IPS-11a (cell line): ENCODE measurements around the gene GPR152.
"Not testable (repeated sequence)": the region's sequence is repeated elsewhere in the genome, so short reads cannot be mapped to it uniquely, and the experiment has no call there.

Source experiments
- H3K4me3 ChIP-seq: one replicate; pipeline ENCODE4 v1.5.1; 2013; ENCODE audit warnings: low read depth, low read length, control low read depth

Gene GPR152

GRCh38 chr11:67489885-67490726 lies 37.6 kb upstream of the GPR152 start:
- H3K4me3 ChIP-seq: no peak overlapping the region

DNA sequence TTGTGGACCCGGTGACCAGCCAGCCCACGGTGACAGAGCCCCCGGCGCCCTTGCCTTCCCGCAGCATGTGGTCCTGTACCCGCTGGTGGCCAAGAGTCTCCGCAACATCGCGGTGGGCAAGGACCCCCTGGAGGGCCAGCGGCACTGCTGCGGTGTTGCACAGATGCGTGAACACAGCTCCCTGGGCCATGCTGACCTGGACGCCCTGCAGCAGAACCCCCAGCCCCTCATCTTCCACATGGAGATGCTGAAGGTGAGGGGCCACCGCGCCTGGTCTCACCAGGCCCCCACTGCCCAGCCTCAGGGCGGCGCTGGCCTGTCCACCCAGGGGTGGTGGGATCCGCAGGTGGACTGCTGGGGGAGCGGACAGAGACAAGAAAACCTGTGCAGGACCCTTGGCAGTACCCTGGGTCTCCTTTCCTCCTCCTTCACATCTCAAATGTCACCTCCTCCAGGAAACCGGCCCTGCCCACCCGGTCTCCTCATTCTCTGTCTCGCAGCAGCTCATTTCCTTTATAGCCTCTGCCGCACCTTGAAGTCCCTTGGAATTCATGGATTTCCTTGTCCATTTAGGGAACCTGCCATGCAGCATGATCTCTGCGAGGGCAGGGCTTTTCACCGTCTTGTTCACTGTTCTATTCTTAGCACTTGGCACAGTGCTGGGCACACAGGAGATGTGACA lies 36.8 kb upstream of the GPR152 start:
- H3K4me3 ChIP-seq: no peak overlapping the region

DNA sequence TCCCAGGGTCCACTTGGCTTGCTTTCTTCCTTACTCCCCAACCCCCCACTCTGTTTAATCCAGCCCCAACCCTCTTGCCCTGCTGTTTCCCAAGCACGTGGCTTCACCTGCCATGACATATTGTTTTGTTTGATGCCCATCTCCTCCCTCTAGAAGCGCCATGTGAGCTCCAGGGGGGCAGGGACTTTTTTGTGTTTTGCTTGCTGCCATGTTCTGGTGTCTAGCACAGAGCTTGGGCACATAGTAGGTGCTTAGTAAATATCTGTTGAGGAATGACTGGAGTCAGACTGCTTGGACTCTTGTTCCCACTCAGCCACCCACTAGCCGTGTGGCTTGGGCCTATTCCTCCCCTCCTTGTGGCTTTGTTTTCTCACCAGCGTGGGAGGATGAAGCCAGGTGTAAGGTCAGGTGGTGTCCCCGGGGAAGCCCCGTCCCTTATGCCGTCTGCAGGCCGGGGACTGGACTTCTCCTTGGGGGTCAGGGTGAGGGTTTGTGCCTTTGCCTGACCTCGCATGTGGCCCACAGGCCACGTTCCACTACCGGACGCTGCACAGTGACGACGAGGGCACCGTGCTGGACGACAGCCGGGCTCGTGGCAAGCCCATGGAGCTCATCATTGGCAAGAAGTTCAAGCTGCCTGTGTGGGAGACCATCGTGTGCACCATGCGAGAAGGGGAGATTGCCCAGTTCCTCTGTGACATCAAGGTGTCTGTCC lies 34.1 kb upstream of the GPR152 start:
- no peak overlapping the region for H3K4me3 ChIP-seq

DNA sequence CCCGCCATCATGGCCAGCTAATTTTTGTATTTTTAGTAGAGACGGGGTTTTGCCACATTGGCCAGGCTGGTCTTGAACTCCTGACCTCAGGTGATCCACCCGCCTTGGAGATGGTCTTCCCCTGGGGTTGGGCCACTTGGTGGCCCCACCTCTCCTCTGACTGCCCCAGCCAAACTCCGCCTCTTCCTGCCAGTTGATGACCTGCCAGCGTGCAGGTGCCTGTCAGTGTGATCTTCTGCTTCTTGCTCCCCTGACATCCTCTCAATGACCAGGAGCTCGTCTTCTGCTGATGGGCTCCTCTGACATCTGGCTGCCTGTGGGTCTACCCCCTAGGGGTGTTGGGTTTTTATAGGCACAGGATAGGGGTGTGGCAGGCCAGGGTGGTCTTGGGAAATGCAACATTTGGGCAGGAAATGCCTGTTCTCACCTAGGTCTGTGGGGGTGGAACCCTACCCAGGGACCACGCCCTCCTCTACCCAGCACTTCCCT lies 33.4 kb upstream of the GPR152 start:
- H3K4me3 ChIP-seq: not testable (repeated sequence)

- H3K4me3 ChIP-seq: no peak overlapping the region
Measured at GRCh38 chr11:67484847-67485311, 32.4 kb upstream of the GPR152 start.

- H3K4me3 ChIP-seq: no peak overlapping the region
Measured at GRCh38 chr11:67483831-67484665, 31.5 kb upstream of the GPR152 start.

GRCh38 chr11:67482827-67483798 lies 30.6 kb upstream of the GPR152 start, which contains the start of gene AIP:
TSS of gene AIP (plus strand) at chr11:67483026. CDS start at chr11:67483159, 133 bp downstream.
- peak within 1 kb of the TSS; percentile 63 for H3K4me3 ChIP-seq

DNA sequence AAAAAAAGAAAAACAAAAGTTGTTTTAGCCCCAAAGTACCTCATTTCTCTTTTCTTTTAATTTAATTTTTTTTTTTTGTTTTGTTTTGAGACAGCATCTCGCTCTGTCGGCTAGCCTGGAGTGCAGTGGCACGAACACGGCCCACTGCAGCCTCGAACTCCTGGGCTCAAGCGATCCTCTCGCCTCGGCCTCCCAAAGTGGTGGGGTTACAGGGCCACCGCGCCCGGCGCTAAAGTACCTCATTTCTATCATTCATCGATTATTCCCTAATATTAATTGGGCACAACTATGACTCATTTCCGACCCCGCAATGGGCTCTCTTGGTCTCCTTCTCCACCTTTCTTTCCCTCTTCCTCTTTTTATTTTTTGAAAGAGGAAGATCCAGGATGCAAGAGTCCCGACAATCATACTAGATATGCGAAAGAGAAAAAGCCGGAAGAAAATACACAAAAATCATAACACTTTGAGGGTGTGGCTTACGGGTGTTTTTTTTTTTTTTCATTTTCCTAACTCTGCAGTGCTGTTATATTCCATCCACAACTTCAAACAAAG lies 29.8 kb upstream of the GPR152 start:
- no peak overlapping the region for H3K4me3 ChIP-seq

- not testable (repeated sequence) for H3K4me3 ChIP-seq
Measured at GRCh38 chr11:67477344-67478050, 25.0 kb upstream of the GPR152 start.

GRCh38 chr11:67476692-67477091 lies 24.2 kb upstream of the GPR152 start:
- H3K4me3 ChIP-seq: not testable (repeated sequence)

GRCh38 chr11:67472882-67473281 lies 20.4 kb upstream of the GPR152 start:
- H3K4me3 ChIP-seq: no peak overlapping the region

DNA sequence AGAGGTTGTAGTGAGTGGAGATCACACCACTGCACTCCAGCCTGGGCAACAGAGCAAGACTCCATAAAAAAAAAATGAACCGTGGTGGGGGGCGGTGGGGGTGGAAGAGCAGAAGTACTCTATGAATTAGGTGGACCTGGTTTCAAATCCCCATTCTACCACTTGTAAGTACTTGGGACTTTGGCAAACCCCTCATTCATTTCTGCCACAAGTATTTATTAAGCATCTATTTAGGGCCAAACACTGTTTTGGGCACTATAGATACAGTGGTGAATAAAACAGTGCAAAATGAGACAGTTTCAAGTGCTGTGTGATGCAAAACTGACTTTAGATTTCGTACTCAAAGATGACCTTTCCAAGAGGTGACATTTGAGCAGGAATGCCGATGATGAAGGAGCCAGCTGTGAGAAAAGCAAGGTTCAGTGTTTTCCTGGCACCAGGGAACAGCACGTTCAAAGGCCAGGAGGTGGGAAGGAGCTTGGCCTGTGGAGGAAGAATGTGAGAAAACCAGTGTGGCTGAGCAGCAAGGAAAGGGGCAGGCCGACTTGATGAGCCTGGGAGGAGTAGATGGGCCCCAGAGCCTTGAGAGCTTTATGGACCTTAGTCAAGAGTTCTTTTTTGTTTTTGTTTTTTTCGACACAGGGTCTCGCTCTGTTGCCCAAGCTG lies 17.9 kb upstream of the GPR152 start:
- H3K4me3 ChIP-seq: no peak overlapping the region

- H3K4me3 ChIP-seq: peak overlapping the region; percentile 31
Measured at GRCh38 chr11:67469508-67469811, 16.9 kb upstream of the GPR152 start.

DNA sequence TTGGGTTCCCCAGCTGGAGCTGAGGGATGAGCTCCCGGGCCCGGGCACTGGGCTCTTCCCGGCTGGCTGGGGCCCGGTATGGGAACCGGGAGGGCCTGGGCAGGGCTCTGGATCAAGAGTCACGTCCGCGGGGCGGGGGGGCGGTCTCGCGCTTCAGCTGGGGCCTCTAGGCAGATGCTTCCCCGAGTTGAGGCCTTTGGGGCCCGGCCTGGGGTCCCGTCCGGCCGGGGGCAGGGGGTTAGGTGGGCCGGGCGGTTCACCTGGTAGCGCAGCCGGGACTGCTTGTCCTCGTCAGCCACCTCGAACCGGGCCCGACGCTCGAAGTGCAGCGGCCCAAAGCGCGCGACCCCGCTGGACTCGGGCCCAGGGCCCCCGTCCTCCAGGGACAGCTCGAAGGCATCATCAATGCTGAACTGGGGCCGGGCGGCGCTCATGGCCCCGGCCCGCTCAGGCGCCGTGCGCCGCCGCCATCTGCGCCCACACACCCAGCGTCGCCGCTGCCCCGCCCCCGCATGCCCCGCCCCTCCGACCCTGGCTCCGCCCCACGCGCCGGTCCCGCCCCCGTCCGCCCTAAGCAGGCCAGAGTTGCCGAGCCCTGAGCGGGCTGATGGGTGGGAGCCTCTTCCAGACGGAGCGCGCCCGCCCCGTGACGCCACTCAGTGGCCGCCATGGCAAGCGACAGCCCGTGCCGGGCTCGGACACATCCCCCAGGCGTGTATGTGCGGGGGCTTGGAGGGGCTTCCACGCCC lies 16.4 kb upstream of the GPR152 start, which contains the start of gene TMEM134:
Gene TMEM134, minus strand, starts transcription at position 493 of the 749 bp plus-strand sequence. Its CDS starts 59 bp downstream, at position 434.
- H3K4me3 ChIP-seq: peak within 1 kb of the TSS; percentile 73

- peak overlapping the region; percentile 73 for H3K4me3 ChIP-seq
Measured at GRCh38 chr11:67468456-67468758, 15.9 kb upstream of the GPR152 start.

- H3K4me3 ChIP-seq: peak overlapping the region; percentile 73
Measured at GRCh38 chr11:67468056-67468455, 15.5 kb upstream of the GPR152 start.
